Measurements from ENCODE around the gene ADGRL4.
"Not testable (repeated sequence)": the region's sequence is repeated elsewhere in the genome, so short reads cannot be mapped to it uniquely, and the experiment has no call there.

The ADGRL4 gene

GRCh38 chr1:79006564-79006963, at the start of gene ADGRL4:
Gene ADGRL4, minus strand, starts transcription at chr1:79006730. Its CDS starts 76 bp downstream, at chr1:79006654.
- DNase-seq: no peak

- no peak for DNase-seq
Measured at GRCh38 chr1:79055856-79056255, 49.3 kb upstream of the ADGRL4 start.

GRCh38 chr1:79052829-79053449, 46.4 kb upstream of the ADGRL4 start:
- DNase-seq: no peak

- no peak for DNase-seq
Measured at GRCh38 chr1:79044974-79045650, 38.6 kb upstream of the ADGRL4 start.

- DNase-seq: no peak
Measured at GRCh38 chr1:79043506-79043905, 37.0 kb upstream of the ADGRL4 start.

- DNase-seq: no peak
Measured at GRCh38 chr1:79042539-79042938, 36.0 kb upstream of the ADGRL4 start.

- no peak for DNase-seq
Measured at GRCh38 chr1:79042117-79042516, 35.6 kb upstream of the ADGRL4 start.

- DNase-seq: no peak
Measured at GRCh38 chr1:79041666-79042065, 35.1 kb upstream of the ADGRL4 start.

- no peak for DNase-seq
Measured at GRCh38 chr1:79040424-79041082, 34.0 kb upstream of the ADGRL4 start.

GRCh38 chr1:79037085-79037484, 30.6 kb upstream of the ADGRL4 start:
- DNase-seq: no peak

- DNase-seq: no peak
Measured at GRCh38 chr1:79012500-79012899, 6.0 kb upstream of the ADGRL4 start.

GRCh38 chr1:79010589-79010988, 4.1 kb upstream of the ADGRL4 start:
- no peak for DNase-seq

- DNase-seq: no peak
Measured at GRCh38 chr1:79005945-79006344, 585 bp downstream of the ADGRL4 start.

- DNase-seq: no peak
Measured at GRCh38 chr1:79004916-79005315, 1.6 kb downstream of the ADGRL4 start.

GRCh38 chr1:78996791-78997190, 9.7 kb downstream of the ADGRL4 start:
- no peak for DNase-seq

- DNase-seq: no peak
Measured at GRCh38 chr1:78987042-78987441, 19.5 kb downstream of the ADGRL4 start.

GRCh38 chr1:78980511-78980910, 26.0 kb downstream of the ADGRL4 start:
- no peak for DNase-seq

GRCh38 chr1:78972723-78973122, 33.8 kb downstream of the ADGRL4 start:
- DNase-seq: no peak

GRCh38 chr1:78967091-78967490, 39.4 kb downstream of the ADGRL4 start:
- DNase-seq: not testable (repeated sequence)

- no peak for DNase-seq
Measured at GRCh38 chr1:78958711-78959110, 47.8 kb downstream of the ADGRL4 start.

GRCh38 chr1:78950826-78951225, 55.7 kb downstream of the ADGRL4 start:
- no peak for DNase-seq

- DNase-seq: no peak
Measured at GRCh38 chr1:78949227-78949626, 57.3 kb downstream of the ADGRL4 start.

GRCh38 chr1:78919150-78919549, 87.4 kb downstream of the ADGRL4 start:
- DNase-seq: no peak

GRCh38 chr1:78918157-78918556, 88.4 kb downstream of the ADGRL4 start:
- DNase-seq: no peak

Data from cerebellar nuclear complex (tissue), 1 donor.